Measurements from ENCODE around the gene TLX2.

The TLX2 gene

GRCh38 chr2:74472086-74472944 is 41.9 kb upstream of the TLX2 start, which contains the start of gene MRPL53:
Gene MRPL53 (minus strand): TSS chr2:74472680. CDS start chr2:74472660, 20 bp downstream.
- no peaks in the 10 kb centered on the region for H3K9me2 ChIP-seq (replicated peaks; ENCODE audit: insufficient read depth, low read length)
- H4K20me1 ChIP-seq (ENCODE audit: low read depth, low read length): no peaks in the 10 kb centered on the region
- peak within 1 kb of the TSS; percentile 78 for H3K9ac ChIP-seq (ENCODE audit: low read length)
- H3K27ac ChIP-seq (ENCODE audit: low read depth, low read length): peak within 1 kb of the TSS; percentile 89
- no peaks in the 10 kb centered on the region for H3K36me3 ChIP-seq (ENCODE audit: low read length)
- H3K27me3 ChIP-seq (ENCODE audit: low read length): no peaks in the 10 kb centered on the region
- no peaks in the 10 kb centered on the region for H3K79me2 ChIP-seq (ENCODE audit: insufficient read depth, low read length)
- TF ChIP-seq EZH2phosphoT487 (conservative IDR thresholded peaks at IDR 0.05; ENCODE audit: low read length): no peak
- TF ChIP-seq CTCF (IDR thresholded peaks at IDR 0.05; ENCODE audit: insufficient read depth, low read length, poor library complexity, severe bottlenecking): no peak
- H3F3A ChIP-seq (ENCODE audit: insufficient read depth): peaks cover 20% of the 10 kb centered on the region
- H3K4me3 ChIP-seq (ENCODE audit: insufficient read depth, low read length, poor library complexity, severe bottlenecking): peak within 1 kb of the TSS; percentile 72
- peak within 1 kb of the TSS; percentile 88 for H2AFZ ChIP-seq (ENCODE audit: low read depth, low read length, severe bottlenecking)
- no peaks in the 10 kb centered on the region for H3K9me3 ChIP-seq (ENCODE audit: insufficient read depth, low read length)
- H3K4me2 ChIP-seq (ENCODE audit: low read depth, low read length, poor library complexity, severe bottlenecking): peak within 1 kb of the TSS; percentile 98

GRCh38 chr2:74472945-74473258 is 41.3 kb upstream of the TLX2 start:
- Histone ChIP-seq H3F3A (ENCODE audit: insufficient read depth) (peaks cover 20% of the 10 kb centered on the region), H3K79me2 (ENCODE audit: insufficient read depth, low read length) (no peaks in the 10 kb centered on the region), H3K4me2 (ENCODE audit: low read depth, low read length, poor library complexity, severe bottlenecking) (peak overlapping the region; percentile 98), H3K9me3 (ENCODE audit: insufficient read depth, low read length) (no peaks in the 10 kb centered on the region), H3K27me3 (ENCODE audit: low read length) (no peaks in the 10 kb centered on the region), H3K9ac (ENCODE audit: low read length) (peak overlapping the region; percentile 78), H3K4me3 (ENCODE audit: insufficient read depth, low read length, poor library complexity, severe bottlenecking) (peak overlapping the region; percentile 72), H2AFZ (ENCODE audit: low read depth, low read length, severe bottlenecking) (peak overlapping the region; percentile 88), H3K27ac (ENCODE audit: low read depth, low read length) (peak overlapping the region; percentile 89), H4K20me1 (ENCODE audit: low read depth, low read length) (no peaks in the 10 kb centered on the region), H3K9me2 (replicated peaks; ENCODE audit: insufficient read depth, low read length) (no peaks in the 10 kb centered on the region), H3K36me3 (ENCODE audit: low read length) (no peaks in the 10 kb centered on the region)
- TF ChIP-seq CTCF (IDR thresholded peaks at IDR 0.05; ENCODE audit: insufficient read depth, low read length, poor library complexity, severe bottlenecking): no peak
- TF ChIP-seq EZH2phosphoT487 (conservative IDR thresholded peaks at IDR 0.05; ENCODE audit: low read length): no peak

- Histone ChIP-seq H2AFZ (ENCODE audit: low read depth, low read length, severe bottlenecking) (no peak overlapping the region), H3K36me3 (ENCODE audit: low read length) (no peaks in the 10 kb centered on the region), H3K9me3 (ENCODE audit: insufficient read depth, low read length) (no peaks in the 10 kb centered on the region), H3K27ac (ENCODE audit: low read depth, low read length) (no peak overlapping the region), H3K4me2 (ENCODE audit: low read depth, low read length, poor library complexity, severe bottlenecking) (no peak overlapping the region), H3F3A (ENCODE audit: insufficient read depth) (peaks cover 20% of the 10 kb centered on the region), H3K9ac (ENCODE audit: low read length) (no peak overlapping the region), H3K27me3 (ENCODE audit: low read length) (no peaks in the 10 kb centered on the region), H4K20me1 (ENCODE audit: low read depth, low read length) (no peaks in the 10 kb centered on the region), H3K4me3 (ENCODE audit: insufficient read depth, low read length, poor library complexity, severe bottlenecking) (no peak overlapping the region), H3K9me2 (replicated peaks; ENCODE audit: insufficient read depth, low read length) (no peaks in the 10 kb centered on the region), H3K79me2 (ENCODE audit: insufficient read depth, low read length) (no peaks in the 10 kb centered on the region)
- TF ChIP-seq EZH2phosphoT487 (conservative IDR thresholded peaks at IDR 0.05; ENCODE audit: low read length): no peak
- TF ChIP-seq CTCF (IDR thresholded peaks at IDR 0.05; ENCODE audit: insufficient read depth, low read length, poor library complexity, severe bottlenecking): no peak
These were observed 39.8 kb upstream of the TLX2 start for GRCh38 chr2:74474481-74474880.

All from SU-DHL-6 (cell line).